ENCODE results near the gene SULT1A3. TPM values are rescaled to one million over a fixed set of nuclear protein-coding genes. Genes with fewer than 3 reads are reported as not detected.

SULT1A3 gene
- total RNA-seq, 1 donor from 2014 or later, result 16.3 TPM

- peaks cover 5% of the 10 kb centered on the region for H3K4me1 Mint-ChIP-seq (ENCODE audit: unreplicated experiment)
- H3K9me3 Mint-ChIP-seq (ENCODE audit: unreplicated experiment), result no peaks in the 10 kb centered on the region
- no peak overlapping the region for H3K27ac Mint-ChIP-seq (ENCODE audit: unreplicated experiment)
- DNase-seq (ENCODE audit: extremely low spot score, unreplicated experiment), result no peak
- H3K4me3 Mint-ChIP-seq (ENCODE audit: unreplicated experiment), result no peak overlapping the region
- H3K36me3 Mint-ChIP-seq (ENCODE audit: unreplicated experiment), result no peaks in the 10 kb centered on the region
- TF ChIP-seq CTCF (IDR thresholded peaks at IDR 0.05), result no peak
- H3K27me3 Mint-ChIP-seq (ENCODE audit: unreplicated experiment), result no peaks in the 10 kb centered on the region
Observed at GRCh38 chr16:30184891-30185682, 14.0 kb upstream of the SULT1A3 start.

- Mint-ChIP-seq H3K4me3 (ENCODE audit: unreplicated experiment) (no peak overlapping the region), H3K27me3 (ENCODE audit: unreplicated experiment) (no peaks in the 10 kb centered on the region), H3K27ac (ENCODE audit: unreplicated experiment) (no peak overlapping the region), H3K4me1 (ENCODE audit: unreplicated experiment) (peaks cover 5% of the 10 kb centered on the region), H3K36me3 (ENCODE audit: unreplicated experiment) (no peaks in the 10 kb centered on the region), H3K9me3 (ENCODE audit: unreplicated experiment) (no peaks in the 10 kb centered on the region)
- no peak for TF ChIP-seq CTCF (IDR thresholded peaks at IDR 0.05)
- no peak for DNase-seq (ENCODE audit: extremely low spot score, unreplicated experiment)
Observed at GRCh38 chr16:30185683-30186421, 13.2 kb upstream of the SULT1A3 start.

- TF ChIP-seq CTCF (IDR thresholded peaks at IDR 0.05), result no peak
- Mint-ChIP-seq H3K9me3 (ENCODE audit: unreplicated experiment) (no peaks in the 10 kb centered on the region), H3K27me3 (ENCODE audit: unreplicated experiment) (no peaks in the 10 kb centered on the region), H3K27ac (ENCODE audit: unreplicated experiment) (no peak overlapping the region), H3K4me1 (ENCODE audit: unreplicated experiment) (peaks cover 5% of the 10 kb centered on the region), H3K36me3 (ENCODE audit: unreplicated experiment) (no peaks in the 10 kb centered on the region), H3K4me3 (ENCODE audit: unreplicated experiment) (no peak overlapping the region)
- DNase-seq (ENCODE audit: extremely low spot score, unreplicated experiment), result no peak
Observed at GRCh38 chr16:30186444-30186781, 12.6 kb upstream of the SULT1A3 start.

GRCh38 chr16:30186782-30187555, 12.1 kb upstream of the SULT1A3 start:
- no peak for DNase-seq (ENCODE audit: extremely low spot score, unreplicated experiment)
- Mint-ChIP-seq H3K4me1 (ENCODE audit: unreplicated experiment) (peaks cover 5% of the 10 kb centered on the region), H3K27ac (ENCODE audit: unreplicated experiment) (no peak overlapping the region), H3K4me3 (ENCODE audit: unreplicated experiment) (no peak overlapping the region), H3K27me3 (ENCODE audit: unreplicated experiment) (no peaks in the 10 kb centered on the region), H3K36me3 (ENCODE audit: unreplicated experiment) (no peaks in the 10 kb centered on the region), H3K9me3 (ENCODE audit: unreplicated experiment) (no peaks in the 10 kb centered on the region)
- peak; percentile 43 for TF ChIP-seq CTCF (IDR thresholded peaks at IDR 0.05)

GRCh38 chr16:30187556-30187865, 11.5 kb upstream of the SULT1A3 start:
- Mint-ChIP-seq H3K9me3 (ENCODE audit: unreplicated experiment) (no peaks in the 10 kb centered on the region), H3K4me1 (ENCODE audit: unreplicated experiment) (peaks cover 5% of the 10 kb centered on the region), H3K27me3 (ENCODE audit: unreplicated experiment) (no peaks in the 10 kb centered on the region), H3K36me3 (ENCODE audit: unreplicated experiment) (no peaks in the 10 kb centered on the region), H3K27ac (ENCODE audit: unreplicated experiment) (no peak overlapping the region), H3K4me3 (ENCODE audit: unreplicated experiment) (no peak overlapping the region)
- no peak for DNase-seq (ENCODE audit: extremely low spot score, unreplicated experiment)
- no peak for TF ChIP-seq CTCF (IDR thresholded peaks at IDR 0.05)
